Right atrium auricular region (tissue), 2 donors: ENCODE measurements around the gene SPEF2. TPM values are rescaled to one million over a fixed set of nuclear protein-coding genes. Genes with fewer than 3 reads are reported as not detected.

Source experiments
- DNase-seq: peaks from one replicate; pipeline ENCODE4 v3.0.0-alpha.2; 2019; ENCODE audit warnings: low spot score
- H3K27ac ChIP-seq, 2 donors: fragments of 200-600 bp; sonication (generic); 1 replicate in 1 of 2; 2 replicates in 1 of 2; pipeline ENCODE4 v1.5.1; 2016 to 2019
- H3K27me3 ChIP-seq, 2 donors: fragments of 200-600 bp; sonication (generic); one replicate each; pipeline versions ENCODE4 v1.5.1 to v1.6.0; 2017 to 2019
- H3K36me3 ChIP-seq: fragments of 200-600 bp; sonication (generic); one replicate; pipeline ENCODE4 v1.5.1; 2016
- H3K4me1 ChIP-seq, 2 donors: fragments of 200-600 bp; sonication (generic); one replicate each; pipeline versions ENCODE4 v1.5.1 to v1.6.0; 2017 to 2019
- H3K4me3 ChIP-seq, 2 donors: fragments of 200-600 bp; sonication (generic); 1 replicate in 1 of 2; 2 replicates in 1 of 2; pipeline ENCODE4 v1.5.1; 2017 to 2019; ENCODE audit warnings: mild to moderate bottlenecking in 1 of 2, moderate library complexity in 1 of 2
- H3K9me3 ChIP-seq, 2 donors: fragments of 200-600 bp; sonication (generic); one replicate each; pipeline ENCODE4 v1.5.1; 2019
- CTCF ChIP-seq, 2 donors: fragments of 200-600 bp; sonication (generic); IDR thresholded peaks; one replicate each; pipeline ENCODE4 v1.5.1; 2019; ENCODE audit warnings: antibody characterized with exemption in 2 of 2
- total RNA-seq, 2 donors: library from RNA; depleted of rRNA; stranded (reverse); fragments of >200 nt; gene quantifications; one replicate each; pipeline ENCODE4 v1.1.0, GENCODE V29; 2016

SPEF2 gene
- total RNA-seq, 2 donors from 2014 or later = 0.94 to 2.0 TPM

DNA sequence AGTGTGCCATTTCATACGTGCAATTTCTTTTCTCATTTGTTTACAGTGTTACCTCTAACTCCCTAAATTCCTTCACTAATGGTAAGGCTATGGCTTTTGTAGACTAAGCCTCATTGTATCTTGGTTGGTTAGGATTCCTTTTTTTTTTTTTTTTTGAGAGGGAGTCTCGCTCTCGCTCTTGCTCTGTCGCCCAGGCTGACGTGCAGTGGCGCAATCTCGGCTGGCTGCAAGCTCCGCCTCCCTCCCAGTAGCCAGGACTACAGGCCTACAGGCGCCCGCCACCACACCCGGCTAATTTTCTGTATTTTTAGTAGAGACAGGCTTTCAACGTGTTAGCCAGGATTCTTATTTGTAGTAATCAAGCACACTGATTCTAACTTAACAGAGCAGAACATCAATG is 57.7 kb downstream of the SPEF2 start:
- no peak overlapping the region for H3K4me3 ChIP-seq

DNA sequence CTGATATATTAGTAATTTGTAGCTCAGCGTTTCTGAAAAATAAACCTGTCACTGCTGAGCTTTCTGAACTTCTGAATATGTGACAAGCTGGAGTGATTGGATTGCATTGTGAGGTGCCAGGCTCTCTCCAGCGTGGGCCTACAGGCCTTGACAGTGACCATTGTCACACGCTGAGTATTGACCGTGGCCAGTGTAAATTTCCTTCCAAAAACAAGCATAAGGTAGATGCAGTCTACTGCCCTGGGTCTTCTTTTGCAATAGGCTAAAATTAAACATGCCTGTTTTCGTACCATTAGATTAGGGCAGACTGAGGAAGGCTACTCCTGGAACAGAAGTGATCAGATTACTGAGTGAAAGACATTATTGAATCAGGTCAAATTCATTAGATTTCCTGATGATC is 60.2 kb downstream of the SPEF2 start:
- DNase-seq = no peak
- no peak for TF ChIP-seq CTCF (IDR thresholded peaks at IDR 0.05)
- Histone ChIP-seq H3K4me1 (no peaks in the 10 kb centered on the region), H3K36me3 (no peaks in the 10 kb centered on the region), H3K4me3 (no peak overlapping the region), H3K9me3 (no peaks in the 10 kb centered on the region), H3K27ac (no peak overlapping the region), H3K27me3 (no peaks in the 10 kb centered on the region)

More for the DNA sequence above, 57.7 kb downstream of the SPEF2 start:
- Histone ChIP-seq H3K4me1 (no peaks in the 10 kb centered on the region), H3K27ac (no peak overlapping the region), H3K36me3 (no peaks in the 10 kb centered on the region), H3K27me3 (no peaks in the 10 kb centered on the region), H3K9me3 (no peaks in the 10 kb centered on the region)
- DNase-seq = no peak
- no peak for TF ChIP-seq CTCF (IDR thresholded peaks at IDR 0.05)

DNA sequence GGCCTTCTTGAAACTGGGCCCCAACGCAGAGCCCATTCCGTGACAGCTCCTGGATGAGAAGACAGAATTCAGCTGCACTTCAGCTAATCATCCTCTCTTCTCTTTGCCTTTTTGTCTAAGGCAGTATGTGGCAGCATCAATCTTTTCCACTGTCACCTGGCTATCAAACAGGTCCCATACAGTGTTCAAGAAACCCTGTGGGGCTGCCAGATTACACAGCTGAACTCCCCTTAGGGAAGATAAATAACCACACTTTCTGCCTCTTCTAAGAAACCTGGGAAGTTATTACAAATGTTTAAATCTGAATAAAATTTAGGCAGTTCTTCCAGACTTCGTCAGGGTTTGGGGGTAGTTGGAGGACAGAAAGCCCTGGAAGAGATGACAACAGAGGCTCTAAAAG is 61.0 kb downstream of the SPEF2 start:
- no peaks in the 10 kb centered on the region for H3K36me3 ChIP-seq
- H3K4me1 ChIP-seq = no peaks in the 10 kb centered on the region
- H3K4me3 ChIP-seq = no peak overlapping the region
- H3K27ac ChIP-seq = no peak overlapping the region
- H3K27me3 ChIP-seq = no peaks in the 10 kb centered on the region
- no peak for DNase-seq
- TF ChIP-seq CTCF (IDR thresholded peaks at IDR 0.05) = no peak
- H3K9me3 ChIP-seq = no peaks in the 10 kb centered on the region

DNA sequence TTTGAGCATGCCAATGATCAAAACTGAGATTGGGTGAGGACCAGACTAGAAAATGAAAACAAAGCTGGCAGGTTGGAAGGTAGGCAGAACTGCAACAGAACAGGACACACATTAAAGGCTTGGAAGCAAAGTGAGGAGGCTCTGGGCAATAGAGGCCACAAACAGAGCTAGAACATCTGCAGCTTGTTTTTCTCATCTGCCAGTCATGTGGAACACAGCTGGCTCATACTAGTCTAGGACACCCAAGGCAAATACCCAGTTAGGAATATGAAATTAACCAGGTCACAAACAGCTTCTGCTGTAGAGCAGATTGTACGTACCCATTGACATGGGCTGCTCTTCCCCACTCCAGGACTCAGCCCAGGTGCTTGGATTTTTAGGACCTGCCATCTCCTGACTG is 61.7 kb downstream of the SPEF2 start:
- Histone ChIP-seq H3K9me3 (no peaks in the 10 kb centered on the region), H3K4me1 (no peaks in the 10 kb centered on the region), H3K36me3 (no peaks in the 10 kb centered on the region), H3K27me3 (no peaks in the 10 kb centered on the region), H3K27ac (no peak overlapping the region), H3K4me3 (no peak overlapping the region)
- DNase-seq = no peak
- TF ChIP-seq CTCF (IDR thresholded peaks at IDR 0.05) = no peak

- Histone ChIP-seq H3K27ac (no peak overlapping the region), H3K4me3 (no peak overlapping the region), H3K4me1 (no peaks in the 10 kb centered on the region), H3K36me3 (no peaks in the 10 kb centered on the region), H3K9me3 (no peaks in the 10 kb centered on the region), H3K27me3 (no peaks in the 10 kb centered on the region)
- TF ChIP-seq CTCF (IDR thresholded peaks at IDR 0.05) = no peak
- DNase-seq = no peak
These were observed 64.2 kb downstream of the SPEF2 start for GRCh38 chr5:35681911-35682310.

- Histone ChIP-seq H3K27me3 (no peaks in the 10 kb centered on the region), H3K4me1 (no peaks in the 10 kb centered on the region), H3K9me3 (no peaks in the 10 kb centered on the region), H3K27ac (no peak overlapping the region), H3K36me3 (no peaks in the 10 kb centered on the region), H3K4me3 (no peak overlapping the region)
- TF ChIP-seq CTCF (IDR thresholded peaks at IDR 0.05) = no peak
- no peak for DNase-seq
These were observed 65.8 kb downstream of the SPEF2 start for GRCh38 chr5:35683466-35683865.
